ENCODE results near the gene NCAPH2.

Gene NCAPH2

DNA sequence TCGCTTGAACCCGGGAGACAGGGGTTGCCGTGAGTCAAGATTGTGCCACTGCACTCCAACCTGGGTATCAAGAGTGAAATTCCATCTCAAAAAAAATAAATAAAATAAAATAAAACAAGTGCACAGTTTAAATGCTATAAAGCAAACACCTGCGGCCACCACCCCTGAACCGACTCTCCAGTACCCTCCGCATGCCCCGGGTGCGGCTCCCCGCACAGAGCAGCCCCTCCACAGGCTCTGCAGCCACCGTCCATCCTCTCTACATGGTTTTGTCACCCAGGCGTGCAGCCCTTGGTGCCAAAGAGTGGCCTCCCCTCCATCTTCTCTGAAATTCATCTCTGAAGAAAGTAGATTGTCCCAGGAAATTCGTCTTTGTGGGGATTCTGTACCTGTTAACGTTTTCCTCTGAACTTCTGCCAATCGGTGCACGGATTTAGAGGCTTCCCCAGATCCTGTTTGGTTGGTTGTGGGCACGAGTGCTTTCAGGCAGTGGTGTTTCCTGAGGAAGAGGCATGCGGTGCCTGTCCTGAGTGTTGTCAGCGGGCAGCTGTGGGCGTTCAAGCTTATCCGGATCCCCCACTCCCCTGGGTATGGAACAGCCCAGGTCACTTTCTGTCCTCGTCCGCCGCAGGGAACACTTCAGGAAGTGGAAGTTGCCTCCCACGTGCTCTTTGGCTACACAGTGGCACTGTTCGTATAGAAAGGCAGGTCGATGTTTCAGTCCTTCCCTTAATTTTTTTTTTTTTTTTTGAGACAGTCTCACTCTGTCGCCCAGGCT is 17.3 kb upstream of the NCAPH2 start:
- DNase-seq = no peak

GRCh38 chr22:50497093-50497492 is 10.9 kb upstream of the NCAPH2 start:
- DNase-seq = no peak

DNA sequence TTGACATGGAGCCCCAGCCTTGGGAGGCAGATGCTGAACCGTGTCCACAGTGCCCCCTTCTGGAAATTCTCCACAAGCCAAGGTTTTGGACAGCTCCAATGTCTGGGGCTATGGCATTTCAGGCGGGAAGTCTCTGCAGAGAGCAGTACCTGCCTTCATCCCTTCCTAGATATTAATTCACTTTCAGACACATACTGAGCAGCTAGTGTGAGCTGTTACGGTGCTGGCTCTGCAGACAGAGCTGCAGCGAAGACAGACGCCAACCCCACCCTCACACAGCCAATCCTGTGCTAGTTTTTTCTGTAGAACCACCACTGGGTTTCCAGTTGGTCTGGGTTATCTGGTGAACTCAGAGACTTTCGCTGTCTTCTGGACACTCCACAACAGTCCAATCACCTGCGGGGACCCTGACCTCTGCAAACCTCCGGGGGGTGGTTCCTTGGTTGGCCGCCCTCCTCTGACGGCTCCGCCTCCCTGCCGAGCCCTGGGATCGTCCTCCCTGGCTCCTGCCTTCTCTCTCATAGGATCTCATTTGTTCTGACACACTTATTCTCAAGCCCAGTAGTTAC is 9.6 kb upstream of the NCAPH2 start:
- DNase-seq = peak; percentile 83

- no peak for DNase-seq
Measured at GRCh38 chr22:50500452-50500851, 7.6 kb upstream of the NCAPH2 start.

DNA sequence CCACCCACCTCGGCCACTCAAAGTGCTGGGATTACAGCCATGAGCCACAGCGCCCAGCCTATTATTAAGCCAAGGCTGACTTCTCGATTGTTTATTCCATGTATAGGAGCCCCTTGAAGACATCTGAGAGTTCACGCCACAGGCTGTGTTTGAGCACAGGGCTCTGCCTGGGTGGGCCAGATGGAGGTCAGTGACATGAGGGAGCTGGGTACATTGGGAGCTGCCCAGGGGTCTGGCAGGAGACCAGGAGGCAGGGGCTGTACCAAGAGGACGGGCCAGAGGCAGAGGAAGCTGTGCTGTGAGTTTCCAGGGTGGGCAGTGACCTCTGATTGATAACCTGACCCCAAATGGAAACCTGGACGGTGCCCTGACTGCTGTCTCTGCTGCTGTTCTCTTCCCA is 5.9 kb upstream of the NCAPH2 start:
- no peak for DNase-seq

DNA sequence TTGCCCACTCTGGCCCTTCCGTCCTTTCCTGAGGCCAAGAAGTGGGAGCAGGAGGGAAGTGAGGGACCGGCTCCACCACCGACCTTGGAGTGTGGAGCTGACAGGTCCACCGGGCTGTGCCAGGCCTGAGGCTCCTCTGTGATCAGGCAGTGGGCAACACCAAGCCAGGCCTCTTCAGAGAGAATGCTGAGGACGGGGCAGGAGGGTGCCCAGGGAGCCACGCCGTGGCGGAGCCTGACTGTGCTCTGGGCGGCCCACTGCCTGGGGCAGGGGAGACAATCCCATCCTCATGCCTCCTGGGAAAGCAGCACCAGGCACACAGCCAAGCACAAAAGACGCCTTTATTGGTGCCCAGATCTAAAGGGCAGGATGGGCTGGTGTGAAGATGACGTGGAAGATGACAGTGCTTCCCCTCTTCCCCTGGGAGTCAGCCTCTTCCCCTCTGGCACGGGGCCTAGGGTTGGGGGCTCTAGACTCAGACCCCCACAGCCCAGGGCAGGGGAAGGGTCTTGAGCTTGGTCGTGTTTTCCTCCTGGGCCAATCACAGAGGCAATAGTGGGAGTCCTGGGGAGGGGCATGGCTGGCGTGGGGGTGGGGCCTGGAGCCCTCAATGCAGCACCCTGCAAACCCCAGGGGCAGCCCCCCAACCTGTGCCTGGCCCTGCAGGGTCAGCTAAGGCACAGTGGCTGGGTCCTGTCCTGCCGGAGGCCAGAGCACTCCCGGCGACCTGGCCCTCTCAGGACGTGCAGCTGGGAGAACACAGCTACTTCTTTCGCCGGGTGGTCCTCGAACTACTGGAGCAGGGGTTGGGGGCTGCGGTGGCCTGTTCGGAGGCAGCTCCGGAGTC is 5.2 kb upstream of the NCAPH2 start:
- no peak for DNase-seq

- DNase-seq = no peak
Measured at GRCh38 chr22:50503475-50504145, 4.4 kb upstream of the NCAPH2 start.

- no peak for DNase-seq
Measured at GRCh38 chr22:50504369-50505211, 3.4 kb upstream of the NCAPH2 start.

DNA sequence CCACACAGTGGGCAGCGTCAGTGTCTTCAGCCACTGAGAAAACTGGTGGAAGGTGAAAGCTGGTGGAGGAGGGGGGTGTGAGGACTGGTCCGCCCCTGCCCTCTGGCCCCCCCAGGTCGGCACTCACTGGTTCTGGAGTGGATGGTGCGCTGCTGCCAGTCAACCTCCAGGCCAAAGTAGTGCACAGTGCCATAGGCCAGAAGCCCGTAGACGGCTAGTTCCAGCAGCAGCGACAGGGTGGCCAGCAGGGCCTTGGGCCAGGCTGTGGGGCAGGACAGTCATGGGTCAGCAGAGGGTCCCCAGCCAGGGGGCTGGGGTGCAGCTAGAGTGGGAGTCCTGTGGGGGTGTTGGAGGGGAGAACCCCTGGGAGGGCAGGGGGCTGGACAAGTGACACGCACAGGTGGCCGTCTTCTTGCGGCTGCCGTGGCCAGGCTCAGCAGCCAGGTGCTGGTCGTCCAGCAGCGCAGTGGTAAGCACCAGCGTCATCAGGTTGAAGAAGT is 2.7 kb upstream of the NCAPH2 start:
- no peak for DNase-seq

- no peak for DNase-seq
Measured at GRCh38 chr22:50505776-50506610, 2.0 kb upstream of the NCAPH2 start.

DNA sequence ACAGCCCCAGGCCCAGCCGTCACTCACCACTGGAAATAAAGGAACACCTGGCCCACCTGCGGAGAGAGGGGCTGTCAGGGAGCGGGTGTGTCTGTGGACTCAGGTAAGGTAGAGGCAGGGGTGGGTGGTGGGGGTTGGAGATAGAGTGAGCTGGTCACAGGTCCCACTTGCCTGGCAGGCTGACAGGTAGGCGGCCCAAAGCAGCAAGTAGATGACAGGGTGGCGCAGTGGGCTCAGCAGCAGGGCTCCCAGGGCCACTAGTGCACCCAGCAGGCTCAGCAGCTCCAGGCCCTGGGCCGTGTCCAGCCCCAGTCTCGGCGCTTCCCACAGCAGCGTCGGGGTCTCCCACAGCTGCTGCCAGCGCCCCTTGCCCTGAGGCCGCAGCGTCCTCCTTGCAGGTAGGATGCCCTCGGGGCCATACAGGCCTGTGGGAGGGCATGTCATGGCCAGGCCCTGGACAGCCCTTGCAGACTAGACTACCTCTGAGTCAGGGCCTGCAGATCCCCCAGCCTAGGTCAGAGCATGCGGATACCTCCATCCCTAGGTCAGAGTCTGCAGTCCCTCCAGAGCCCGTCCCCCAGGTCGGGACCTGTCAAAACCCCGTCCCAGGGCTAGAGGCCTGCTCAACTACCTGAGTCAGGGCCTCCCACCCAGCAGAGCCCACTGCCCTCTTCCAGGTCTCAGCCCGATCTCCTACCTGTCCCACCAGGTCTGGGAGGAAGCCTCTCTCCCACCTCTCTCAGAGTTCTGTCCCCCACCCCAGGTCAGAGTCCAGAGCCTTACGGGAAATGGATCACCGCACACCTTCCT is 1.2 kb upstream of the NCAPH2 start:
- no peak for DNase-seq

- peak; percentile 97 for DNase-seq
Measured at GRCh38 chr22:50507421-50507990, 518 bp upstream of the NCAPH2 start, which contains the start of gene LMF2. Gene LMF2, minus strand, starts transcription at chr22:50507702. Its CDS starts 27 bp downstream, at chr22:50507675.

GRCh38 chr22:50508897-50509296 is 873 bp downstream of the NCAPH2 start:
- no peak for DNase-seq

GRCh38 chr22:50513175-50513574 is 5.2 kb downstream of the NCAPH2 start:
- DNase-seq = no peak

- no peak for DNase-seq
Measured at GRCh38 chr22:50516068-50516467, 8.0 kb downstream of the NCAPH2 start.

DNA sequence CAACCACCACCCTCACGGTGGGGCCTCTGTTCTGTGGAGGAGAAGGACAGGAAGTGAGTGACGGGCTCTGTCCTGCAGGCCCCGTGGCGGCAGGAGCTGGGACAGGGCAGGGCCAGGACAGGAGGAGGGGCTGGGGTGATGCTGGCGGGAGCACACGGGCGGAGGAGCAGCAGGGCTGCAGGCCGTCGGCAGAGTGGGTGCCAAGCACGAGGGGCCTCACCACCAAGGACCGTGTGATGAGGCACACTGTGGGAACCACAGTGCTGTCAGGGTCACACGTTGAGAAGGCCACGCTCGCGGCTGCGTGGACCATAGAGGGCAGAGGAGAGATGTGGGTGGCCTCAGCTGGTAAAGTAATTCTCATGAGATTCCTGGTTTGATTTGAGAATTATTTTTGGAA is 8.9 kb downstream of the NCAPH2 start:
- DNase-seq = no peak

DNA sequence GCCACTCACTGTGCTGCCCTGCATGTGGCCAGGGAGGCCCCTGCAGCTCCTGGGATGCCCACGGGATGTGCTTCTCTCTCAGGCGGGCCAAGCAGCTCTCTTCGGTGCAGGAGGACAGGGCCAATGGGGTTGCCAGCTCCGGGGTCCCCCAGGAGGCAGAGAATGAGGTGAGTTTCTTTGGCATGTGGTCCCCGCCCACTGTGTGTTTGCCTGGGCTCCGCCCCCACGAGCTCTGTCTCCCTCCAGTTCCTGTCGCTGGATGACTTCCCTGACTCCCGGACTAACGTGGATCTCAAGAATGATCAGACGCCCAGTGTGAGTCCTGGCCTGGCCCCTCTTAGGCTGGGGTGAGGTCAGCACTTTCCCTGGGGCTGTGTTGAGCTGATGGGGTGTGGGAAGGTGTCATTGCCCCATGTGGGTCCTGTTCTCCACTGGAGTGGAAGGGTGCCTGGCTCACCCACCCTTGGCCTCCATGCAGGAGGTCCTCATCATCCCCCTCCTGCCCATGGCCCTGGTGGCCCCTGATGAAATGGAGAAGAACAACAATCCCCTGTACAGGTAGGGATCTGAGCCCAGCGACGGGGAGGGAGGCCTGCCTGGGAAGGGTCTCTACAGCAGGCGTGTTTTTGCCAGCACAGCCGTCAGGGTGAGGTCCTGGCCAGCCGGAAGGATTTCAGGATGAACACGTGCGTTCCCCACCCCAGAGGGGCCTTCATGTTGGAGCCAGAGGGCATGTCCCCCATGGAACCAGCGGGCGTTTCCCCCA is 9.7 kb downstream of the NCAPH2 start:
- DNase-seq = no peak

DNA sequence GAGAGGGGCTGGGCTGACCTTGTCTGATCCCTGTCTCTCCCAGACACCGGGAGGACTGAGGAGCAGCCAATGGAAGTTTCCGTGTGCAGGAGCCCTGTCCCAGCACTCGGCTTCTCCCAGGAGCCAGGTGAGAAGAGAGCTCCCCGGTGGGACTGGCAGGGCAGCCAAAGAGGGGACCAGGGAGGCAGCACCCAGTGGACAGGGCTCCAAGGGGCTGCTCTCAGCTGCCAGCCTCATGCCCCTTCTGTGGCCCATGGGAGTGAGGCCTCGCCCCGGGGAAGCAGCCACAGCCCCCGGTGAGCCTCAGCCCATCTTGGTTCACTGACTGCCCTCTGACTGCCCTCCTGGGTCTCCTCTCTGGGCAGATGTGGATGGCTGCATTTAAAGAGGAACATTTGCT is 10.6 kb downstream of the NCAPH2 start:
- no peak for DNase-seq

GRCh38 chr22:50519151-50519550 is 11.1 kb downstream of the NCAPH2 start:
- no peak for DNase-seq

All from activated CD8-positive, alpha-beta memory T cell treated with anti-CD3 and anti-CD28 coated beads for 24 hours (primary cell).